ENCODE data around the gene SLC35D2.

DNA sequence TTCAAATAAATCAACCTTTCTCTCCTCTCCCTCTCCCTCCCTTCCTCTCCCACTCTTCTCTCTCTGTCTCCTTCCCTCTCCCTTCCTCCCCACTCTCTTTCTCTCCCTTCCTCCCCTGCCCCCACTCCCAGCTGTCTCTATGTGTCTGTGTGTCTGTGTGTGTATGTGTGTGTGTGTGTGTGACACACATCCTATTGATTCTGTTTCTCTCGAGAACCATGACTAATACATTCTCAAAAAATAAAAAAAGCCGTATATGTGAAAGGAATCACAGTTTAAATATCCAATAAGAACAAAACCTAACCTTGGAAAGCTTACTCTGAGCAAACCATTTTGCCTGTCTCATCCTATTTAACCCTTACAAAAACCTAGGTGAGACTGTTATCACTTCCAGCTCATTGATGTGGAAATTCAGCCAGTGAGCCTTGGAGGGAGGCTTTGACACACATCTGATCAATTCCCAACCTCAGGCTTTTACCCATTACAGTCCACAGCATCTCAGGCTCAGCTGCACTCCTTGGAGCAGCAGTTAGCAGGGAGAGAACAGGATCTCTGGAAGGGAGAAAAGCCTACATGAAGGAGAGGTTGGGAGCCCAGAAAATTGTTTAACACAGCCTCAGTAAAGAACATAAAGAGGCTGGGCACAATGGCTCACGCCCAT, 89.9 kb downstream of the SLC35D2 start:
- TF ChIP-seq, protein P1, sequence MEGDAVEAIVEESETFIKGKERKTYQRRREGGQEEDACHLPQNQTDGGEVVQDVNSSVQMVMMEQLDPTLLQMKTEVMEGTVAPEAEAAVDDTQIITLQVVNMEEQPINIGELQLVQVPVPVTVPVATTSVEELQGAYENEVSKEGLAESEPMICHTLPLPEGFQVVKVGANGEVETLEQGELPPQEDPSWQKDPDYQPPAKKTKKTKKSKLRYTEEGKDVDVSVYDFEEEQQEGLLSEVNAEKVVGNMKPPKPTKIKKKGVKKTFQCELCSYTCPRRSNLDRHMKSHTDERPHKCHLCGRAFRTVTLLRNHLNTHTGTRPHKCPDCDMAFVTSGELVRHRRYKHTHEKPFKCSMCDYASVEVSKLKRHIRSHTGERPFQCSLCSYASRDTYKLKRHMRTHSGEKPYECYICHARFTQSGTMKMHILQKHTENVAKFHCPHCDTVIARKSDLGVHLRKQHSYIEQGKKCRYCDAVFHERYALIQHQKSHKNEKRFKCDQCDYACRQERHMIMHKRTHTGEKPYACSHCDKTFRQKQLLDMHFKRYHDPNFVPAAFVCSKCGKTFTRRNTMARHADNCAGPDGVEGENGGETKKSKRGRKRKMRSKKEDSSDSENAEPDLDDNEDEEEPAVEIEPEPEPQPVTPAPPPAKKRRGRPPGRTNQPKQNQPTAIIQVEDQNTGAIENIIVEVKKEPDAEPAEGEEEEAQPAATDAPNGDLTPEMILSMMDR (IDR thresholded peaks at IDR 0.05), result no peak
- TF ChIP-seq HMGA2 (CRISPR knock-in tag; IDR thresholded peaks at IDR 0.05) (no peak), MAX (CRISPR knock-in tag; IDR thresholded peaks at IDR 0.05) (no peak), CREB1 (CRISPR knock-in tag; IDR thresholded peaks at IDR 0.05) (no peak), ZNF416 (CRISPR knock-in tag; IDR thresholded peaks at IDR 0.05) (no peak), JUN (CRISPR knock-in tag; IDR thresholded peaks at IDR 0.05) (no peak), ATF2 (CRISPR knock-in tag; IDR thresholded peaks at IDR 0.05; ENCODE audit: borderline replicate concordance, low read depth) (no peak), IRF2 (CRISPR knock-in tag; IDR thresholded peaks at IDR 0.05; ENCODE audit: borderline replicate concordance, low read depth) (no peak), E2F1 (CRISPR knock-in tag; IDR thresholded peaks at IDR 0.05) (no peak), USF2 (CRISPR knock-in tag; IDR thresholded peaks at IDR 0.05) (no peak), GRHL2 (CRISPR knock-in tag; IDR thresholded peaks at IDR 0.05; ENCODE audit: insufficient replicate concordance, severe bottlenecking) (no peak)
- TF ChIP-seq, protein P2, sequence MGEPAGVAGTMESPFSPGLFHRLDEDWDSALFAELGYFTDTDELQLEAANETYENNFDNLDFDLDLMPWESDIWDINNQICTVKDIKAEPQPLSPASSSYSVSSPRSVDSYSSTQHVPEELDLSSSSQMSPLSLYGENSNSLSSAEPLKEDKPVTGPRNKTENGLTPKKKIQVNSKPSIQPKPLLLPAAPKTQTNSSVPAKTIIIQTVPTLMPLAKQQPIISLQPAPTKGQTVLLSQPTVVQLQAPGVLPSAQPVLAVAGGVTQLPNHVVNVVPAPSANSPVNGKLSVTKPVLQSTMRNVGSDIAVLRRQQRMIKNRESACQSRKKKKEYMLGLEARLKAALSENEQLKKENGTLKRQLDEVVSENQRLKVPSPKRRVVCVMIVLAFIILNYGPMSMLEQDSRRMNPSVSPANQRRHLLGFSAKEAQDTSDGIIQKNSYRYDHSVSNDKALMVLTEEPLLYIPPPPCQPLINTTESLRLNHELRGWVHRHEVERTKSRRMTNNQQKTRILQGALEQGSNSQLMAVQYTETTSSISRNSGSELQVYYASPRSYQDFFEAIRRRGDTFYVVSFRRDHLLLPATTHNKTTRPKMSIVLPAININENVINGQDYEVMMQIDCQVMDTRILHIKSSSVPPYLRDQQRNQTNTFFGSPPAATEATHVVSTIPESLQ (CRISPR knock-in tag; IDR thresholded peaks at IDR 0.05), result no peak
- TF ChIP-seq, protein P3, sequence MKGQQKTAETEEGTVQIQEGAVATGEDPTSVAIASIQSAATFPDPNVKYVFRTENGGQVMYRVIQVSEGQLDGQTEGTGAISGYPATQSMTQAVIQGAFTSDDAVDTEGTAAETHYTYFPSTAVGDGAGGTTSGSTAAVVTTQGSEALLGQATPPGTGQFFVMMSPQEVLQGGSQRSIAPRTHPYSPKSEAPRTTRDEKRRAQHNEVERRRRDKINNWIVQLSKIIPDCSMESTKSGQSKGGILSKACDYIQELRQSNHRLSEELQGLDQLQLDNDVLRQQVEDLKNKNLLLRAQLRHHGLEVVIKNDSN (CRISPR knock-in tag; IDR thresholded peaks at IDR 0.05), result no peak
